GM11168 (cell line): ENCODE results near the gene AKNA.

ENCODE experiments used
- in situ Hi-C: fragments of 300-500 bp; cut with MboI; formaldehyde crosslinking; loops from one replicate; pipeline ENCODE4 v1.12.0; 2022; ENCODE audit warnings: low sequenced_read_pairs; ENCODE audit not compliant: unreplicated experiment

The AKNA gene, protein sequence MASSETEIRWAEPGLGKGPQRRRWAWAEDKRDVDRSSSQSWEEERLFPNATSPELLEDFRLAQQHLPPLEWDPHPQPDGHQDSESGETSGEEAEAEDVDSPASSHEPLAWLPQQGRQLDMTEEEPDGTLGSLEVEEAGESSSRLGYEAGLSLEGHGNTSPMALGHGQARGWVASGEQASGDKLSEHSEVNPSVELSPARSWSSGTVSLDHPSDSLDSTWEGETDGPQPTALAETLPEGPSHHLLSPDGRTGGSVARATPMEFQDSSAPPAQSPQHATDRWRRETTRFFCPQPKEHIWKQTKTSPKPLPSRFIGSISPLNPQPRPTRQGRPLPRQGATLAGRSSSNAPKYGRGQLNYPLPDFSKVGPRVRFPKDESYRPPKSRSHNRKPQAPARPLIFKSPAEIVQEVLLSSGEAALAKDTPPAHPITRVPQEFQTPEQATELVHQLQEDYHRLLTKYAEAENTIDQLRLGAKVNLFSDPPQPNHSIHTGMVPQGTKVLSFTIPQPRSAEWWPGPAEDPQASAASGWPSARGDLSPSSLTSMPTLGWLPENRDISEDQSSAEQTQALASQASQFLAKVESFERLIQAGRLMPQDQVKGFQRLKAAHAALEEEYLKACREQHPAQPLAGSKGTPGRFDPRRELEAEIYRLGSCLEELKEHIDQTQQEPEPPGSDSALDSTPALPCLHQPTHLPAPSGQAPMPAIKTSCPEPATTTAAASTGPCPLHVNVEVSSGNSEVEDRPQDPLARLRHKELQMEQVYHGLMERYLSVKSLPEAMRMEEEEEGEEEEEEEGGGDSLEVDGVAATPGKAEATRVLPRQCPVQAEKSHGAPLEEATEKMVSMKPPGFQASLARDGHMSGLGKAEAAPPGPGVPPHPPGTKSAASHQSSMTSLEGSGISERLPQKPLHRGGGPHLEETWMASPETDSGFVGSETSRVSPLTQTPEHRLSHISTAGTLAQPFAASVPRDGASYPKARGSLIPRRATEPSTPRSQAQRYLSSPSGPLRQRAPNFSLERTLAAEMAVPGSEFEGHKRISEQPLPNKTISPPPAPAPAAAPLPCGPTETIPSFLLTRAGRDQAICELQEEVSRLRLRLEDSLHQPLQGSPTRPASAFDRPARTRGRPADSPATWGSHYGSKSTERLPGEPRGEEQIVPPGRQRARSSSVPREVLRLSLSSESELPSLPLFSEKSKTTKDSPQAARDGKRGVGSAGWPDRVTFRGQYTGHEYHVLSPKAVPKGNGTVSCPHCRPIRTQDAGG (N-terminal part only)

DNA sequence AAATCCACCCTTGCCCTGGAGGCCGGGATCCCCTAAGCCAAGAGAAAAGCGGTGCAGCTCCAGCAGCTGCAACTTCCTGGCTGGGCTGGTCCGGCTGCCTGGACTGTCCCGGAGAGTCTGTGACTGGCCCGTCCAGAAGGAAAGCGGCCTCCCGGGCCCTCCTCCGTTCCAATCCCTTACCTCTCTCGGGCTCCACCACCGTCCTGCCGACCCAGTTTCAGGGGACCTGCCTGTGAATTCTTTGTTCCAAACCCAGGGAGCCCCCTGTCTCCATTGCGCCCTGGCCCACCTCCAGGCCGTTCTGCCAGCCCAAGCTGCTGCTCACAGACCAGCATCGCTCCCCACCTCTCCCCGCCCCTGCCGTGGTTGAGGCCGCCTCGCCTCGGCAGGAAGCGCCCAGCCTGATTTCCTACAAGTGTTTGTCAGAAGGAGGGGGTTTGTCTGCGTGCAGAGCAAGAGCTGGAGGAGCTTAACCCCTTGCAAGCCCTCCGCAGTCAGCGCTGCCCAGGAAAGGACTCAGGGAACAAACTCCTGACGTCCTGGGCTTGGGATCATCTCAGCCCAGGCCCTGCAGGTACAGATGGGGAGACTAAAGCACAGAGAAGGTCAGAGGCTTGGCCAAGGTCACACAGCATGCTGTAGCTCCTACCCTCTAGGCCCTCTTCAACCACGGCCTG is at the start of gene AKNA:
Gene AKNA (minus strand): TSS at position 303 of the 677 bp plus-strand sequence. CDS start 6,649 bp downstream, outside the sequence.
- in situ Hi-C loops = no loop called here

DNA sequence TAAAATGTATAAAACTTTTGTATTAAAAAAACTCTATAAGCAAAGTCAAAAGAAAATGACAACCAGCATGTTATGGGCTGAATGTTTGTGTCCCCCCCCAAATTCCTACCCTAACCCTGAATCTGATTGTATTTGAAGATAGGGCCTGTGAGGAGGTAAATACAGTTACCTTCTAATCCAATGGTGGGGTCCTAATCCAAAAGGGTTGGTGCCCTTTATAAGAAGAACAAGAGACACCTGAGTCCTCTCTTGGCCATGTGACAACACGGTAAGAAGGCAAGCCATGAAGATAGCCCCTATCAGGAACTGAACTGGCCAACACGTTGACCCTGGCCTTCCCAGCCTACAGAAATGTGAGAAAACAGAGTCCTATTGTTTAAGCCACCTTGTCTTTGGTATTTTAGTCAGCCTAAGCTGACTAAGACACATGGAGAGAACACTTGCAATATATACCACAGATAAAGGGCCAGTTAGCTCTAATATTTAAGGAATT is 49.7 kb upstream of the AKNA start:
- in situ Hi-C loops = no loop called here

DNA sequence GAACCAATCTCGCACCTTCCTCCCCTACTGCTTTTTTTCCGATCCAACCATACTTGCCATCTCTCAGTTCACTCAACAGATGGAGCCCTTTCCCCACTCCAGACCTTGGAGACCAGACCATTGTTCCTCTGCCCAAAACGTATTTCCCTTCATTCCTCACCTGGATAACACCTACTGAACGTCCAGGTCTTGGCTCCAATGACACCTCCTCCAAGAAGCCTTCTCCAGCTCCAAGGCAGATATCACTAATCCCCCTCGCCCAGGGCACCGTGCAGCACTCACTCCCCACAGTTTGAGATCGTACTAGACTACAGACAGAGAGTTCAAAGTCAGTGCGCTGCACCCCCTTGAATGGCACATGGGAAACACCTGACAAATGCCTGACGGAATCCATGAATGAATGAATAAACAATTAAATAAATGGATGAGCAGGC is 47.1 kb upstream of the AKNA start:
- in situ Hi-C loops = no loop called here

DNA sequence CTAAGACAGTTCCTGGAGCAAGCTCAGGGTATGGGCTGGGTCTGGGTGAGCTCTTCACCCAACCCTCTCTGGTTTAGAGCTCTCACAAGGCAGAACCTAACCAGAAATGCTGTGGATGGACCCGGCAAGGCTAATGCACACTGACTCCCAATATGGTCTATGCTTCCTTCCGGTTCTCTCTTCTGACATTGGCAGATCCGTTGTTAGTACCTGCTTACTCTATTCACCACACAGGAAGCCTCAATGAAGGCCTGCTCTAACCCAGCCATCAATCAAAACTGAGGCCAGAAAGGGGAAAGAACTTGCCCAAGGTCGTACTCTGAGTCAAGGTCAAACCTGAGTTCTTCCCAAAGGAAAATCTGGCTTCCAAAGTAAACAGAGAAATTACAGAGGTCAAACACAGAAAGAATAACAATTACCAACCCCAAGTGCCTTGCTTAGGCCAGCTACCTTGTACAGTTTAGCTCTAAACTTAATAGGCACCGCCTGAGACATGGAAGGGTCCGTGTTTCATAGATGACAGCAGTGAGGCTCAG is 46.0 kb upstream of the AKNA start:
- in situ Hi-C loops = no loop called here

DNA sequence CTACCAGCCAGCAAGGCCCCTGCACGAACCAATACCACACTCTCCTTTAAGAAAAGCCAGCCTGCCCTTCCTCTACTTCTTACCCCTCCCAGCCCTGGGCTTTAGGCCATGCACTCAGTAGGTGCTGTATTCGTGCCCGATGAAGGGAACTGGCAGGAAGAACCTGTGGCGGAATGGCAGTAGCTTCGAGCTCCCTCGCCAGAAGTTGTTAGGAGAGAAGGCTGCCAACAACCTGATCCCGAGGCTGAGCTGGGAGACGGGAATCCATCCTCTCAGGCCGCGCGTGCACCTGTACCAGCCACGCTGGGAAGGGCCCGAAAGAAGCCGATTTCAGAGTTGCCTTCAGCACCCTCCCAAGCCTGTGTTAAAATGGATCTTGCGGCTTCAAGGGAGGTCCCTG is 45.3 kb upstream of the AKNA start:
- in situ Hi-C loops = no loop called here

DNA sequence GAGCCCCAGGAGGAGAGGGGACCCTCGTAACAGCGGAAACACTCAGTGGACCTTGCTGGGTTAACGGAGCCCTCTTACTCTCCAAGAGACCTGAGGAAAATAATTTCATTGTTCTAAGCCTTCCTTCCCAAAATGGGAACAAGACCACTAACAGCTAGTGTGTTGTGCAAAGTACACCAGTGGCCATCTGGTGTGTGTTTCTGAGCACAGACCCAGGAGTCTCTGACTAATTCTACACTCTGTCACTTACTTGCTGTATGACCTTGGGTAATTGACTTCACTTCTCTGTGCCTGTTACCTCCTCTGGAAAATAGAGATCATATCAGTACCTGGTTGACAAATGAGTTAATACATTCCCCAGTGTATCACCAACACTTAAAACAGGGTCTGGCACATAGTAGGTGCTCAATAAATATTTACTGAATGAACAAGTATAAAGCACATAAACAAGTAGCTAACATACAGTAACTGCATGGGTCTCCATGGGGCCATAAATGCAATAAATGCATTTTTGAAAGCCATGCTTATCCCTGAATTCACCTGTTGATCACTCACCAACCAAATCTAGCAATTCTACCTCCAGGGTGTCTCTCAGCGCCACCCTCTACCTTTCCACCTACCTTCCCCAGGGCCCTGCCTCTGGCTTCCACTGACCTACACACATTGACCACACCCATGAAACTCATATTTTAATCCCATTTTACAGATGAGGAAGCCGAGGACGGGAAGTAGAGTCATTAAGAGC is 44.7 kb upstream of the AKNA start:
- in situ Hi-C loops = no loop called here

DNA sequence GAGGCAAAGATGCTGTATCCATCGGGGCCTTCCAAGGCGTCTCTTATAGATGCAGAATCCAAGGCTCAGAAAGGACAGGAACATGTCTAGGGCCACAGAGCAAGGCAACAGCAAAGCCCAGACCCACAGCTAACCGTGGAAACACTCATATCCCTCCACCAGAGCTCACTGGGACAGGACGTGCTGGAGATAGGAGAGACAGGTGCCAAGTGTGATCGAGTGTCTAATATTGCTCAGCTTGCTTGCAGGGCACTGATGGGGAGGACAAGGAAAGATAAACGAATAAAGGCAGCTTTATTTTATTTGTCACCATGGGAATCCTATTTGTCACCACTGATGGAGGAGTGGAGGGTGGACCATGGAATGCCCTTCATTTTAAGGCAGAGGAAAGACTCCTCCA is 44.0 kb upstream of the AKNA start:
- in situ Hi-C loops = no loop called here

DNA sequence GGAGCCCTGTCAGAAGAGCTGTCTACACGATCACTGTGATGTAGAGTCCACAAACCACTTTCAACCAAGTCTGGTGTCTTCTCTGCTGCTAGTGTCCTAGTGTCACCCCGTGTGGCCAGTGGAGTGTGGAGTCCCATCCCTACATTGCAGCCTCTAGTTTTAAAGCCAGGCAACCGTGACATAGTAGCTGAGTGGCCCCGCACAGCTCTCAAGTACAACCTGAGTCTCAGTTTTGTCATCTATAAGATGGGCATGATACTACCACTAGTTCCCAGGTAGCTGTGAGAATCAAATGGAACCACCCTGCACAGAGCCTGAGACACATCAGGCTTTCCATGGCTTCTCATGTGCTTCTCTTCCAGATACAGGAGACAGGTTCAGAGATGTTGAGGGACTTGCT is 43.2 kb upstream of the AKNA start:
- in situ Hi-C loops = no loop called here

DNA sequence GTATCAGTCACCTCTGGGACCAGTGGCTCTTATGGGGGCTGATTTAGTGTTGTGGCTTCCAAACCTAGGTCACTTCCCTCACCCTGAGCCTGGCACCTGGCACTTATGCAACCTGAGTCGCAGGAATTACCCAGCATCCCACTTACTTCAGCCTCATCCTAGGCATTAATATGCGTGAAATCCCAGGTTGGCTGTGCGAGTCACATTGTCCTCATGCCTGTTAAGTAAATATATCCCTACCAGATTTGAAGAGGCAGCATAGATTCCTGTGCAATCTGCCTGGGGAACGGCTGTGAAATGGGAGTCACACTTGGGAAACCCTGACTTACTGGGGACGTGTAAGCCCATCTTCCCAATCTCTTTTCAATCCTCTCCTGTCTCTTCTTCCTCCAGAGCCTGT is 42.7 kb upstream of the AKNA start:
- in situ Hi-C loops = no loop called here

DNA sequence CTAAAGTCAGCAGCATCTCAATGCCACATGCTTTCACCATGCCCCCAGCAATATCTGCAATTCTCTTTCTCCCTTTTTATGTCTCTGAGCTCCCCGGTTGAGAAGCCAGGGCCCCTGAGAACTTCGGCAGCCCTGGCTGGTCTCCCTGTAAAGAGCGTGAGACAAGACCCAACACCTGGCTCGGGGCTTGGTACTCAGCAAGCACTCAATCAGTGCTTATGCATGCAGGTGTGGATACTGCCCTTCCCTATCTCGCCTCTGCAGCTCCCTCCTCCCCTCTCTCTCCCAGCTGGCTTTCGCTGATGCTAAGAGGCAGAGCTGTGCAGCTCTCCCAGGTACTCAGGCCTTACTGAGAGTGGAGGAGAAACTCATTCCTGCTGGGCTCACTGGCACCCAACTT is 41.7 kb upstream of the AKNA start:
- in situ Hi-C loops = no loop called here

DNA sequence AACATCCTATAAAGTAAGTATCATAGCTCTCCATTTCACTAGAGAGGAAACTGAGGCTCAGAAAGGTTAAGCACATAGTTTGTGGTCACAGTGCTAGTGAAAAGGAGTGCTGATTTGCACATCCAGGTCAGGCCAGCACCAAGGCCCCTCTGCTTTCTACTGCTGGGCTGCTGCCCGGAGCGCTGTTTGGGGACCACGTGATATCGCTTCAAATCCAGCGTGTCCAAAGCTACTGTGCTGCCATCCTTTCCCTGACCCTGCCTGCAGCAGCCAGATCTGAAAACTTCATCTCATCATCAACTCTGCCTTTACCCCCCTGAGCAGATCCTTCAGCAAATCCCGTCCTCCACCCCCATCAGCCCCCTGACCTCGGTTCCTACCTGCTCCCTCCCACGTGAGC is 40.7 kb upstream of the AKNA start:
- in situ Hi-C loops = no loop called here

DNA sequence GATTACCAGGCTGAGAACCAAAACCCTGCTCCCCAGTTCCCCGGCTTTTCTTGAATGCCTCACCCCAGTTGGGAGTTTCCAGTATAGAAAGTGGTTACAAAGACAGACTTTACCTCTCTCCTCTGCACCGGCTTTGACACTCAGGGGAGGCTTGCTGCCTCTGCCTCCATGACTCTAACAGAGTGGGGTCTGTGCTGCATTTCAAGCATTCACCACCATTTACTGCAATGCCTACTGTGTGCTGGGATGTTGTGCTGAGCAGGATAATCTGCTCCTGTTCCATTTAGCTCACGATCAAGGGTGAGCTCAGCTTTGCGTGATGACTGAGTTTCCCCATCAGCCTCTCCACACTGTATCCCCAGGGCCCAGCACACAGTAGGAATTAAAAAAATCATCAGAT is 39.9 kb upstream of the AKNA start:
- in situ Hi-C loops = no loop called here

DNA sequence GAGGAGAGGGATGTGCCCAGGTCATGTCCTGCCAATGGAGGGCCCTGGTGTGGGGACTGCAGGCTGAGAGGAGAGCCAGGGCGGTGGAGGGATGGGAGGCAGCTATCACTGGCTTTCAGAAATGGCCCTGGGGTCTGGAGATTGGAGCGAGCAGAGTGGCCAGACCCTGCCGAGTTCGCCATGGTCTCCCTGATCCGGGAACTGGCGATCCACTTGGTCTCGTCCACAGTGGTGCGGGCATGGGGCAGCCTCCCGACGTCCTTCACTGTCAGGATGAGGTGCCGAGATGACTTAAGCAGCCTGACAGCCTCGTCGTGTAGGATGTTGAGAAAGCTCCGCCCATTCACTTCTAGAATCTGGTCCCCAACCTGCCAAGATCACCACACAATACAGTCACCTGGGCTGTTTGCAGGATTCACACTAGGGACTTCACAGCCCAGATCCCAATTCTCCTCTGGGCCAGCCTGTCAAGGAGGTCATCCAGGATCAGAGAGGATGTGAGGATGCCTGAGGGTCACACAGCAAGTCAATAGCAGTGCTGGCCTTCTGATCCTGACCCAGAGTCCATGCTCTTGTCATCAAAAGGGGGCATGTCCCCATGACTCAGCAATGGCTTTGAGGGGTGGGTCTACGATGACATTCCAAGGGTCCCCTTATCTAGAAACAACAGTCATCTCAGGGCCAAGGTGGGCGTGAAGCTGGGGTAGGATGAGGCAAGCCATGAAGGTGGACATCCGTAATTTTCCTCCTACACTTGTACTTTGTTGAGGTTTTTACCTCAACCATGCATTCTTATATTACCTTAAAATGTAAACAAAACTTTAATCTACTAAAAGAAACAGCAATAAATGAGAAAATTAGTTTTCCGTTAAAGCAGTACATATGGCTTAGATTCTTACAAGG is 38.5 kb upstream of the AKNA start:
- in situ Hi-C loops = no loop called here

DNA sequence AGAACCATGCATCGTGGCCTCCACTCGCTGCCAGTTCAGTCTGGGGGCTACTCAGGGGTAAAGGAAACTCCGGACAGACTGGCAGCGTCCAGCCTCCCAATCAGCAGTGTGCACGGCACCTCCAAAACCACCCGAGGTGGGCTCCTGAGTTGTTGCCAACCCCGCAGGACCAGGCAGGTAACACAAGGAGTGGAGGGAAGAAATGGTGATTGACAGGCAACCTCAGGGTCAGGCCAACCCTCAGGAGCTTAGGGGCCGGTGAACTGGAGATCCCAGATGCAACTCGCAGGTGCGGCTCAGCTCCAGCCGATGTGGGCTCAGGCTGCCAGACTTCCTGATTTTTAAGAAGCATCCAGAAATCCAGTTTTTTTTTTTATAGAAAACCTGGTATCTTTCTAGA is 37.3 kb upstream of the AKNA start:
- in situ Hi-C loops = no loop called here

DNA sequence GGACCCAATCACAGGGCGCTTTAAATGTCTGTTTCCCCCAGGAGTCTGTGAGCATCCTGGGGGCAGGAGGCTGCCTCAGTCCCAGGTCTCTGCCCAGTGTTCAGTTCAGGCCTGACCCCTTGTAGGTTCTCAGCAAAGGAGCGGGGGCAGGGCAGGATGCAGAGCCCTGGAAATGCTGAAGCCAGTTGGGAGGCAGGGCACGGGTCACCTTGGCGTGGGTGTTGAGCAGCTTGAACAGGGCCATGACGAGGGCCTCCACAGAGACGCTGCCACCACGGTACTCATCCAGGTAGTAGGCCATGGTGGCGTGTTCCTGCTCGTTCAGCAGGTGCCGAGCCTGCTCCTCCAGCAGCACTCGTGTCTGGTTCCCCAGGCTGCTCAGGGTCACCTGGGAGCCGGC is 36.3 kb upstream of the AKNA start:
- in situ Hi-C loops = loop anchor here (25.0 kb wide), 1 partner anchor 588 kb away; no protein-coding TSS in a partner anchor

DNA sequence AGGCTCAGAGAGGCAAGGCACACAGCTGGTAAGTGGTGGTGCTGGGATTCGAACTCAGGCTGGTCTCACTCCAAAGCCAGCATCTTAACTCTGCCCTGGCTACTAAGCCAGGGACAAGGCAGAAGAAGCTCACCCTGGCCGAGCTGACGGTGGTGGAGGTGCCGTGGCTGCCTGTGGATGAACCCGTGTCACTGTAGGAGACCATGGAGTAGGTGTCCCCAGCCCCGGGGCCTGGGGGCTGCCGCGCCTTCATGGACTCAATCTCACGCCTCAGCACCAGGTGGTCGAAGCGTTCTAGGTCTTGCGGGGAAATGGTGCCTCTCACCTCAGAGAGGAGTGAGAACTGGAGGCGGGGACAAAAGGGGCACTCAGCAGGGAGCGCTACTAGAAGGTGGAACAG is 35.4 kb upstream of the AKNA start:
- in situ Hi-C loops = loop anchor here (25.0 kb wide), 1 partner anchor 589 kb away; no protein-coding TSS in a partner anchor

DNA sequence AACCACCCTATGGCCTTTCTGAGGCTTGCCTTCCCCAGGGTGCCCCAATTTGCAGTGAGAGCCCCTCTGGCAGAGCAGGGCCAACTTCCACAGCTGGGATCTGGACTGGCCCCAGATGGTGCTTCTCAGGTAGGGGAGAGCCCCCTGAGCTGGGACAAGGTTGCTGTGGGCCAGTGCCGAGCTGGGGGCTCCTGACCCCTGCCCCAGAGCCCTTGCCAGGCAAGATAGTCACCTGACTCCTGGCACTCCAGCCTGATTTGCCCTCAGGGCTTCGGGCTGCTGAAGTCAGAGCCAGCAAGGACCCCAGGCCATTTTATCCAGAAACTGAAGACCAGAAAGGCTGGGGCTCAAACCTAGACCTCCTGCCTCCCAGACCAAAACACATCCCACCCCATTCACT is 33.4 kb upstream of the AKNA start:
- in situ Hi-C loops = loop anchor here (25.0 kb wide), 1 partner anchor 591 kb away; no protein-coding TSS in a partner anchor

DNA sequence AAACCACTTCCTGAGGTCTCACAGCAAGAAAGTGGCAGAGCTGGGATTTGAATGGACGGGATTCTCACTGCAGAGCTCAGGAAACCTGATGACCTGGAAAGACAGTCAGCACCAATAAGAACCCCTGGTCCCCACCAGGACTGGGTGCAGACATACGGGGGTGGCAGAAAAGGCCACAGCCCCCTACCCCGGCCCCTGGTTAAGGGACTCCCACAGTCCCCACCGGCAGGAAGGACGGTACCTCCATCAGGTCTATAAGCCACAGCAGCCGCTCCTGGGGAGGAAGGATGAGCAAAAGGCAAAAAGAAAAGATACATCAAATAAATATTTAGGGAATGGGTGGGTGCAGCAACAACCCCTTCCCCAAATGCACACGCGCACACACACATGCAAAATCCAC is 32.0 kb upstream of the AKNA start:
- in situ Hi-C loops = loop anchor here (25.0 kb wide), 1 partner anchor 593 kb away; no protein-coding TSS in a partner anchor
